ENCODE results near the gene RNF138. TPM values are rescaled to one million over a fixed set of nuclear protein-coding genes. Genes with fewer than 3 reads are reported as not detected.

RNF138 gene
- total and polyA plus RNA-seq, 4 donors: 6.9 to 24.7 (median 12.3) TPM

DNA sequence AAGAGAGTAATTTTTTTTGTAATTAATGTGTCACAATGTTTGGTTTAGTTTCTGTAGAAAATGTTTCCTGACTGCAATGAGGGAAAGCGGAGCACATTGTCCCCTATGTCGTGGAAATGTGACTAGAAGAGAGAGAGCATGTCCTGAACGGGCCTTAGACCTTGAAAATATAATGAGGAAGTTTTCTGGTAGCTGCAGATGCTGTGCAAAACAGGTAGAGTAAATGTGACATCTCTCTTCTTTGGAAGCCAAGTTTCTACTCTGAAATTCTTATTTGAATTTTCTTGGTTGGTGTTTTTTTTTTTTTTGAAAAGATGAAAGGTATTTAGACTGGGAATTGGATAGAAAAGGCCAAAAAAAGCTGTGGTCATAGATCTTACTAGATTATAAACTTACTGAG is 20.0 kb downstream of the RNF138 start:
- 82% methylated on average over 3 of the region's 3 CpGs for WGBS
- H3K36me3 ChIP-seq (ENCODE audit: control insufficient read depth in 4 of 4, insufficient read depth in 3 of 4, low read depth in 1 of 4, low read length in 3 of 4): peaks cover 0 to 5% (median under 1%) of the 10 kb centered on the region in 4 donors

DNA sequence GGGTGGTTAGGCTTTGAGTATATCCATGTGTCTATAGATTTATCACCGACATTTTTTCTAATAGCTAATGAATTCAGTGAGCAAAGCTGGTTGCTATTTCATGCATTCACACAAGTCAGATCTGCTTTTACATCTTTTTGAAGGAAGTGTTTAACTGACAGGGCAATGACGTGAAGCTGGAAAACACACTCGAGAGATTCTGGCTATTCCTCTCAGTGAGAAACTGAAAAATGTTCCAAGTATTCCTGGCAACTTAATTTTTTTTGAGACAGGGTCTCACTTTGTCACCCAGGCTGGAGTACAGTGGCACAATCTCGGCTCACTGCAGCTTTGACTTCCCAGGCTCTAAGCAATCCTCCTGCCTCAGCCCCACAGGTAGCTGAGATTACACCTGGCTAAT is 21.2 kb downstream of the RNF138 start:
- H3K9me3 ChIP-seq (ENCODE audit: control insufficient read depth in 4 of 4, low read length in 3 of 4): no peaks in the 10 kb centered on the region
- H3K4me3 ChIP-seq (ENCODE audit: low read depth in 1 of 3, low read length in 3 of 3): no peak overlapping the region
- H3K36me3 ChIP-seq (ENCODE audit: control insufficient read depth in 4 of 4, insufficient read depth in 3 of 4, low read depth in 1 of 4, low read length in 3 of 4): peaks cover 0 to 7% (median 3%) of the 10 kb centered on the region in 4 donors
- no peaks in the 10 kb centered on the region for H3K27me3 ChIP-seq (ENCODE audit: control insufficient read depth in 4 of 4, insufficient read depth in 4 of 4, low read length in 3 of 4)
- no peak overlapping the region for H3K9ac ChIP-seq (ENCODE audit: low read depth in 1 of 2, low read length in 2 of 2)
- no peak overlapping the region for H3K27ac ChIP-seq (ENCODE audit: low read depth in 1 of 2, low read length in 2 of 2)
- DNase-seq (ENCODE audit: low spot score): no peak
- peaks cover 4 to 18% (median 14%) of the 10 kb centered on the region in 4 donors for H3K4me1 ChIP-seq (ENCODE audit: control insufficient read depth in 4 of 4, insufficient read depth in 4 of 4, low read length in 3 of 4)
- WGBS: 93% methylated on average over 4 of the region's 4 CpGs
- TF ChIP-seq, protein P1, sequence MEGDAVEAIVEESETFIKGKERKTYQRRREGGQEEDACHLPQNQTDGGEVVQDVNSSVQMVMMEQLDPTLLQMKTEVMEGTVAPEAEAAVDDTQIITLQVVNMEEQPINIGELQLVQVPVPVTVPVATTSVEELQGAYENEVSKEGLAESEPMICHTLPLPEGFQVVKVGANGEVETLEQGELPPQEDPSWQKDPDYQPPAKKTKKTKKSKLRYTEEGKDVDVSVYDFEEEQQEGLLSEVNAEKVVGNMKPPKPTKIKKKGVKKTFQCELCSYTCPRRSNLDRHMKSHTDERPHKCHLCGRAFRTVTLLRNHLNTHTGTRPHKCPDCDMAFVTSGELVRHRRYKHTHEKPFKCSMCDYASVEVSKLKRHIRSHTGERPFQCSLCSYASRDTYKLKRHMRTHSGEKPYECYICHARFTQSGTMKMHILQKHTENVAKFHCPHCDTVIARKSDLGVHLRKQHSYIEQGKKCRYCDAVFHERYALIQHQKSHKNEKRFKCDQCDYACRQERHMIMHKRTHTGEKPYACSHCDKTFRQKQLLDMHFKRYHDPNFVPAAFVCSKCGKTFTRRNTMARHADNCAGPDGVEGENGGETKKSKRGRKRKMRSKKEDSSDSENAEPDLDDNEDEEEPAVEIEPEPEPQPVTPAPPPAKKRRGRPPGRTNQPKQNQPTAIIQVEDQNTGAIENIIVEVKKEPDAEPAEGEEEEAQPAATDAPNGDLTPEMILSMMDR (IDR thresholded peaks at IDR 0.05; ENCODE audit: low read depth, low read length, missing input control): no peak
- TF ChIP-seq FOXA2 (IDR thresholded peaks at IDR 0.05): no peak
- TF ChIP-seq RXRA (IDR thresholded peaks at IDR 0.05): no peak
- no peak for TF ChIP-seq NR2F2 (IDR thresholded peaks at IDR 0.05)
- TF ChIP-seq HNF4A (conservative IDR thresholded peaks at IDR 0.05): no peak
- TF ChIP-seq, protein P2, sequence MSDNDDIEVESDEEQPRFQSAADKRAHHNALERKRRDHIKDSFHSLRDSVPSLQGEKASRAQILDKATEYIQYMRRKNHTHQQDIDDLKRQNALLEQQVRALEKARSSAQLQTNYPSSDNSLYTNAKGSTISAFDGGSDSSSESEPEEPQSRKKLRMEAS (IDR thresholded peaks at IDR 0.05): no peak
- TF ChIP-seq SP1 (IDR thresholded peaks at IDR 0.05): no peak
- TF ChIP-seq YY1 (IDR thresholded peaks at IDR 0.05): no peak
- no peak for TF ChIP-seq EGR1 (IDR thresholded peaks at IDR 0.05; ENCODE audit: low read depth in 2 of 2)

More for the DNA sequence above, 20.0 kb downstream of the RNF138 start:
- Histone ChIP-seq H3K27me3 (ENCODE audit: control insufficient read depth in 4 of 4, insufficient read depth in 4 of 4, low read length in 3 of 4) (no peaks in the 10 kb centered on the region), H3K9ac (ENCODE audit: low read depth in 1 of 2, low read length in 2 of 2) (no peak overlapping the region), H3K27ac (ENCODE audit: low read depth in 1 of 2, low read length in 2 of 2) (no peak overlapping the region), H3K4me3 (ENCODE audit: low read depth in 1 of 3, low read length in 3 of 3) (no peak overlapping the region), H3K9me3 (ENCODE audit: control insufficient read depth in 4 of 4, low read length in 3 of 4) (no peaks in the 10 kb centered on the region), H3K4me1 (ENCODE audit: control insufficient read depth in 4 of 4, insufficient read depth in 4 of 4, low read length in 3 of 4) (peaks cover 4 to 18% (median 14%) of the 10 kb centered on the region in 4 donors)
- no peak for TF ChIP-seq JUND (IDR thresholded peaks at IDR 0.05)
- no peak for TF ChIP-seq TAF1 (conservative IDR thresholded peaks at IDR 0.05)
- no peak for DNase-seq (ENCODE audit: low spot score)

DNA sequence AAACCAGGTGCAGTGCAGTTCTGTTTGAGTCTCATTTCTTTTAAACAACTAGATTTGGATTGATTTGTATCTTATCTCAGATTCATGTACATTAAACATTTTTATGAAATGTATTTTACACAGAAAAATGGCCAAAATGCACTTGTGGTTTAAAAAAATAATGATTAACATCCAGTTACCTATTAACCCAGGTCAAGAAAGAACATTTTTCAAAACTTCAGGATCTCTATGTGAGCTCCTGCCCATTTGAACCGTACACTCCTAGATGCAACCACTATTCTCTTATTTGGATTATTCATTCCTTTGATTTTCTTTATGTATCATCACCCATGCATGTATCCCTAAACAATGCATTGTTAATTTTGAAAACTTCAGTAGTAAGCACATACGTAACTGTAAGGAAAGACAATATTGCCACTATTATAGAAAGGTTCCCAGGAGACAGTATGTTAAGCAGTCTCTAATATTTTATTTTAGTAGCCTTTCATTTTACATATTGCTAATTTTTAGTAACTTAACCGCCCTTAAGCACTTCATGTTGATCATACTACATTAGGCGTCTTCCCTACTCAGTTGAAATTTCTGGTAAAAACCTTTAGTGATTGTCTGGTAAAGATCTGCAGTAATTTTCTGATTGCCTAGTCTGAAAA is 22.7 kb downstream of the RNF138 start:
- no peak overlapping the region for H3K9ac ChIP-seq (ENCODE audit: low read depth in 1 of 2, low read length in 2 of 2)
- no peaks in the 10 kb centered on the region for H3K9me3 ChIP-seq (ENCODE audit: control insufficient read depth in 4 of 4, low read length in 3 of 4)
- peaks cover 4 to 18% (median 14%) of the 10 kb centered on the region in 4 donors for H3K4me1 ChIP-seq (ENCODE audit: control insufficient read depth in 4 of 4, insufficient read depth in 4 of 4, low read length in 3 of 4)
- H3K4me3 ChIP-seq (ENCODE audit: low read depth in 1 of 3, low read length in 3 of 3): no peak overlapping the region
- H3K27me3 ChIP-seq (ENCODE audit: control insufficient read depth in 4 of 4, insufficient read depth in 4 of 4, low read length in 3 of 4): no peaks in the 10 kb centered on the region
- TF ChIP-seq HNF4A (conservative IDR thresholded peaks at IDR 0.05) (peak in 1 of 2 donors; percentile 17), SP1 (IDR thresholded peaks at IDR 0.05) (no peak), EGR1 (IDR thresholded peaks at IDR 0.05; ENCODE audit: low read depth in 2 of 2) (no peak), JUND (IDR thresholded peaks at IDR 0.05) (no peak), FOXA2 (IDR thresholded peaks at IDR 0.05) (no peak), NR2F2 (IDR thresholded peaks at IDR 0.05) (no peak), TAF1 (conservative IDR thresholded peaks at IDR 0.05) (no peak), YY1 (IDR thresholded peaks at IDR 0.05) (peak; percentile 13), HNF4G (IDR thresholded peaks at IDR 0.05) (no peak), FOXA1 (IDR thresholded peaks at IDR 0.05) (no peak)
- TF ChIP-seq, protein P3, sequence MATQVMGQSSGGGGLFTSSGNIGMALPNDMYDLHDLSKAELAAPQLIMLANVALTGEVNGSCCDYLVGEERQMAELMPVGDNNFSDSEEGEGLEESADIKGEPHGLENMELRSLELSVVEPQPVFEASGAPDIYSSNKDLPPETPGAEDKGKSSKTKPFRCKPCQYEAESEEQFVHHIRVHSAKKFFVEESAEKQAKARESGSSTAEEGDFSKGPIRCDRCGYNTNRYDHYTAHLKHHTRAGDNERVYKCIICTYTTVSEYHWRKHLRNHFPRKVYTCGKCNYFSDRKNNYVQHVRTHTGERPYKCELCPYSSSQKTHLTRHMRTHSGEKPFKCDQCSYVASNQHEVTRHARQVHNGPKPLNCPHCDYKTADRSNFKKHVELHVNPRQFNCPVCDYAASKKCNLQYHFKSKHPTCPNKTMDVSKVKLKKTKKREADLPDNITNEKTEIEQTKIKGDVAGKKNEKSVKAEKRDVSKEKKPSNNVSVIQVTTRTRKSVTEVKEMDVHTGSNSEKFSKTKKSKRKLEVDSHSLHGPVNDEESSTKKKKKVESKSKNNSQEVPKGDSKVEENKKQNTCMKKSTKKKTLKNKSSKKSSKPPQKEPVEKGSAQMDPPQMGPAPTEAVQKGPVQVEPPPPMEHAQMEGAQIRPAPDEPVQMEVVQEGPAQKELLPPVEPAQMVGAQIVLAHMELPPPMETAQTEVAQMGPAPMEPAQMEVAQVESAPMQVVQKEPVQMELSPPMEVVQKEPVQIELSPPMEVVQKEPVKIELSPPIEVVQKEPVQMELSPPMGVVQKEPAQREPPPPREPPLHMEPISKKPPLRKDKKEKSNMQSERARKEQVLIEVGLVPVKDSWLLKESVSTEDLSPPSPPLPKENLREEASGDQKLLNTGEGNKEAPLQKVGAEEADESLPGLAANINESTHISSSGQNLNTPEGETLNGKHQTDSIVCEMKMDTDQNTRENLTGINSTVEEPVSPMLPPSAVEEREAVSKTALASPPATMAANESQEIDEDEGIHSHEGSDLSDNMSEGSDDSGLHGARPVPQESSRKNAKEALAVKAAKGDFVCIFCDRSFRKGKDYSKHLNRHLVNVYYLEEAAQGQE (IDR thresholded peaks at IDR 0.05): no peak
- TF ChIP-seq, protein P4, sequence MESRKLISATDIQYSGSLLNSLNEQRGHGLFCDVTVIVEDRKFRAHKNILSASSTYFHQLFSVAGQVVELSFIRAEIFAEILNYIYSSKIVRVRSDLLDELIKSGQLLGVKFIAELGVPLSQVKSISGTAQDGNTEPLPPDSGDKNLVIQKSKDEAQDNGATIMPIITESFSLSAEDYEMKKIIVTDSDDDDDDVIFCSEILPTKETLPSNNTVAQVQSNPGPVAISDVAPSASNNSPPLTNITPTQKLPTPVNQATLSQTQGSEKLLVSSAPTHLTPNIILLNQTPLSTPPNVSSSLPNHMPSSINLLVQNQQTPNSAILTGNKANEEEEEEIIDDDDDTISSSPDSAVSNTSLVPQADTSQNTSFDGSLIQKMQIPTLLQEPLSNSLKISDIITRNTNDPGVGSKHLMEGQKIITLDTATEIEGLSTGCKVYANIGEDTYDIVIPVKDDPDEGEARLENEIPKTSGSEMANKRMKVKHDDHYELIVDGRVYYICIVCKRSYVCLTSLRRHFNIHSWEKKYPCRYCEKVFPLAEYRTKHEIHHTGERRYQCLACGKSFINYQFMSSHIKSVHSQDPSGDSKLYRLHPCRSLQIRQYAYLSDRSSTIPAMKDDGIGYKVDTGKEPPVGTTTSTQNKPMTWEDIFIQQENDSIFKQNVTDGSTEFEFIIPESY (IDR thresholded peaks at IDR 0.05): no peak
- TF ChIP-seq, protein P5, sequence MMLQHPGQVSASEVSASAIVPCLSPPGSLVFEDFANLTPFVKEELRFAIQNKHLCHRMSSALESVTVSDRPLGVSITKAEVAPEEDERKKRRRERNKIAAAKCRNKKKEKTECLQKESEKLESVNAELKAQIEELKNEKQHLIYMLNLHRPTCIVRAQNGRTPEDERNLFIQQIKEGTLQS (IDR thresholded peaks at IDR 0.05): no peak
- TF ChIP-seq, protein P1 (IDR thresholded peaks at IDR 0.05; ENCODE audit: low read depth, low read length, missing input control): no peak
- no peak overlapping the region for H3K27ac ChIP-seq (ENCODE audit: low read depth in 1 of 2, low read length in 2 of 2)
- peaks cover 0 to 8% (median 3%) of the 10 kb centered on the region in 4 donors for H3K36me3 ChIP-seq (ENCODE audit: control insufficient read depth in 4 of 4, insufficient read depth in 3 of 4, low read depth in 1 of 4, low read length in 3 of 4)
- 75% methylated on average over 4 of the region's 4 CpGs for WGBS
- no peak for DNase-seq (ENCODE audit: low spot score)
